ENCODE measurements around the gene IRF1.

IRF1 gene

GRCh38 chr5:132473019-132473531 lies 17.5 kb downstream of the IRF1 start:
- peak; percentile 84 for DNase-seq

GRCh38 chr5:132472431-132472830 lies 18.1 kb downstream of the IRF1 start:
- DNase-seq: peak; percentile 0

- peak; percentile 0 for DNase-seq
These were observed 18.6 kb downstream of the IRF1 start for GRCh38 chr5:132471944-132472343.

- DNase-seq: peak; percentile 0
These were observed 19.2 kb downstream of the IRF1 start for GRCh38 chr5:132471151-132471907.

- no peak for DNase-seq
These were observed 20.0 kb downstream of the IRF1 start for GRCh38 chr5:132470596-132470995.

GRCh38 chr5:132470010-132470392 lies 20.6 kb downstream of the IRF1 start:
- DNase-seq: no peak

- no peak for DNase-seq
These were observed 21.1 kb downstream of the IRF1 start for GRCh38 chr5:132469380-132470009.

GRCh38 chr5:132468656-132469379 lies 21.8 kb downstream of the IRF1 start:
- DNase-seq: no peak

- no peak for DNase-seq
These were observed 23.1 kb downstream of the IRF1 start for GRCh38 chr5:132467287-132467984.

- peak; percentile 66 for DNase-seq
These were observed 23.9 kb downstream of the IRF1 start for GRCh38 chr5:132466433-132467286.

- DNase-seq: no peak
These were observed 25.4 kb downstream of the IRF1 start for GRCh38 chr5:132465059-132465707.

- DNase-seq: no peak
These were observed 26.2 kb downstream of the IRF1 start for GRCh38 chr5:132464156-132464939.

- no peak for DNase-seq
These were observed 26.8 kb downstream of the IRF1 start for GRCh38 chr5:132463811-132464155.

- DNase-seq: no peak
These were observed 27.5 kb downstream of the IRF1 start for GRCh38 chr5:132462856-132463745.

- DNase-seq: no peak
These were observed 28.2 kb downstream of the IRF1 start for GRCh38 chr5:132462333-132462732.

- DNase-seq: no peak
These were observed 29.0 kb downstream of the IRF1 start for GRCh38 chr5:132461569-132462070.

- DNase-seq: no peak
These were observed 29.6 kb downstream of the IRF1 start for GRCh38 chr5:132460846-132461568.

- no peak for DNase-seq
These were observed 30.4 kb downstream of the IRF1 start for GRCh38 chr5:132459983-132460838.

Measured in activated effector memory CD4-positive, alpha-beta T cell treated with Interleukin-2 at 50 U/mL for 16 hours (primary cell).